ENCODE results near the gene SAMD4A. TPM values are rescaled to one million over a fixed set of nuclear protein-coding genes. Genes with fewer than 3 reads are reported as not detected.

The SAMD4A gene
- total and polyA plus RNA-seq, 10 donors: 2.3 to 31.0 (median 21.2) TPM

- 88 to 97% (median 94%) methylated on average over 7 of the region's 7 CpGs for WGBS, 5 donors
- Histone ChIP-seq H3K4me3 (no peak overlapping the region), H3K27ac (no peak overlapping the region), H3K36me3 (no peaks in the 10 kb centered on the region), H3K27me3 (replicated peaks in 1 of 7) (no peaks in the 10 kb centered on the region), H3K9me3 (no peaks in the 10 kb centered on the region), H3K4me1 (peaks cover 0 to 7% (median 0%) of the 10 kb centered on the region in 6 donors)
- intact Hi-C loops (cut with DNase I; ENCODE audit: low total_unique reads): no loop called here
- DNase-seq: no peak
- TF ChIP-seq CTCF (IDR thresholded peaks at IDR 0.05 in 8 of 11, conservative IDR thresholded peaks at IDR 0.05 in 3 of 11) (no peak), POLR2A (IDR thresholded peaks at IDR 0.05) (no peak), POLR2AphosphoS5 (IDR thresholded peaks at IDR 0.05) (no peak)
Measured at GRCh38 chr14:54739514-54739913, 172.6 kb downstream of the SAMD4A start.

DNA sequence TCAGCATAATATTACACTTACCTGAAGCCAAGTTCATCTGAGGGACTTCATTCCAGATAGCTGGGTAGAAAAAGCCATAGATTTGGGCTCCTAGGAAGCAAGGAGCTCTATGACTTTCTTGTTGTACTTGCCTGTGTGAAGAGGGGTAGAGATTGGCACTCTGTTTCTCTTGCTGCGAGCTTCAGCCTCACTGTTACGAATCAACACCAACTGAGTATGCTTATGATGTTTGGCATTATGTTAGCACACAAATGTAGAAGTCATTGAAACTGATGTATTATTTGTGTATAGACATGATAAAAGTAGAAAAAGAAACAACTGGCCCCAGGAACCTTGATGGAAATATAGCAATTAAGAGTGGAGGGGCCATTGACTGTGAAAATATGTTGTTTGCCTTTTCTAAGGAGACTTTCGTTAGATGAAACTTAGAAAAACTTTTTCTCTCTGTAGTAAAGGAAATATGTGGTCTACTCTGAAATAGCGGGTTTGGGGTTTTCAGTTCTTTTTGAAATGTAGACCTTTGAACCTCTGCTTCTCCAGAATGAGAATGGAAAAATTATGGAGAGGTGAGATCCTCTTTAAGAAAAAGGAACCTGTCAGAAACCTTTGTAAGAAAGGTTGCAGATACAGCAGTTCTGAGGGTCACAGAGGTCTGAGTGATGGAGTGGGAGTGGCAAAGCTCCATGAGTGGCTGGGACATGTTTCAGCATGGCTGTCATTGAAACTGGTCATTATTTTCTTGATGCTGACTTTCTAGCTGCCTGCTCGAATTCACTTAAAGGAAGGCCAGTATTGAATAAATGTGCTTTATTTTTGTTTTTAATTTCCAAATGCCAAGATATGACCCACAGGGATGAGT is 175.8 kb downstream of the SAMD4A start:
- no peaks in the 10 kb centered on the region for H3K27me3 ChIP-seq (replicated peaks in 1 of 7)
- no peaks in the 10 kb centered on the region for H3K36me3 ChIP-seq
- TF ChIP-seq POLR2AphosphoS5 (IDR thresholded peaks at IDR 0.05) (no peak), CTCF (IDR thresholded peaks at IDR 0.05 in 8 of 11, conservative IDR thresholded peaks at IDR 0.05 in 3 of 11) (no peak), POLR2A (IDR thresholded peaks at IDR 0.05) (no peak)
- 74 to 81% (median 79%) methylated on average over 5 of the region's 5 CpGs for WGBS, 5 donors
- no peak overlapping the region for H3K27ac ChIP-seq
- no peak for DNase-seq
- no peak overlapping the region for H3K4me3 ChIP-seq
- H3K4me1 ChIP-seq: peaks cover 0 to 4% (median 0%) of the 10 kb centered on the region in 6 donors
- intact Hi-C loops (cut with DNase I; ENCODE audit: low total_unique reads): no loop called here
- no peaks in the 10 kb centered on the region for H3K9me3 ChIP-seq

DNA sequence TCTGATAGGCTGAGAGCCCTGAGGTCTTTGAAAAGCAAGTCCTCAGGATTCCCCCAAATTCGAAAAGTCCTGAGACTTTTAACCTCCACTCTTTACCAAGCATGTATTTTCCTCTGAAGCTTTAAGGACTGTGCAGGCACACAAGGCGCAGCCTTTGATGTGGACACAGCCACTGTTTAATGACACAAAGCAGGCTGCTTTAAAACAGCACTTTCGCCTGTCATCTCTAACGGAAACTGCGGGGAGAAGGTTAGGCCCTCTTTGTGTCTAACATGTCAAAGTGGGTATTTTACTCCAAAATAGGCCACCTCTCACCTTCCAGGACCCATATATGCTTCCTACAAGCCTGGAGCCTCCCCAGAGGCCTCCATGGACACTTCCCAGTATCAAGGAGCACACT is 176.5 kb downstream of the SAMD4A start:
- Histone ChIP-seq H3K4me3 (no peak overlapping the region), H3K27ac (no peak overlapping the region), H3K9me3 (no peaks in the 10 kb centered on the region), H3K36me3 (peaks cover 0 to under 1% (median 0%) of the 10 kb centered on the region in 6 donors), H3K4me1 (no peaks in the 10 kb centered on the region), H3K27me3 (replicated peaks in 1 of 7) (no peaks in the 10 kb centered on the region)
- DNase-seq: no peak
- TF ChIP-seq CTCF (IDR thresholded peaks at IDR 0.05 in 8 of 11, conservative IDR thresholded peaks at IDR 0.05 in 3 of 11) (no peak), POLR2A (IDR thresholded peaks at IDR 0.05) (no peak), POLR2AphosphoS5 (IDR thresholded peaks at IDR 0.05) (no peak)
- WGBS, 5 donors: 86 to 91% (median 88%) methylated on average over 5 of the region's 5 CpGs
- intact Hi-C loops (cut with DNase I; ENCODE audit: low total_unique reads): no loop called here

GRCh38 chr14:54746019-54746418 is 179.1 kb downstream of the SAMD4A start:
- WGBS, 5 donors: 86 to 91% (median 88%) methylated on average over 3 of the region's 3 CpGs
- Histone ChIP-seq H3K4me3 (no peak overlapping the region), H3K36me3 (peaks cover 0 to 10% (median 0%) of the 10 kb centered on the region in 6 donors), H3K27me3 (replicated peaks in 1 of 7) (no peaks in the 10 kb centered on the region), H3K4me1 (no peaks in the 10 kb centered on the region), H3K9me3 (no peaks in the 10 kb centered on the region), H3K27ac (no peak overlapping the region)
- DNase-seq: no peak
- TF ChIP-seq POLR2AphosphoS5 (IDR thresholded peaks at IDR 0.05): no peak
- no peak for TF ChIP-seq CTCF (IDR thresholded peaks at IDR 0.05 in 8 of 11, conservative IDR thresholded peaks at IDR 0.05 in 3 of 11)
- no peak for TF ChIP-seq POLR2A (IDR thresholded peaks at IDR 0.05)
- intact Hi-C loops (cut with DNase I; ENCODE audit: low total_unique reads): no loop called here
